Measurements from ENCODE around the gene ELK3. TPM values are rescaled to one million over a fixed set of nuclear protein-coding genes. Genes with fewer than 3 reads are reported as not detected.

Gene ELK3
- total RNA-seq, 2 donors from 2014 or later, result 10.7 to 23.1 TPM

- Mint-ChIP-seq H3K36me3 (peaks cover 10 to 22% of the 10 kb centered on the region in 2 donors), H3K9me3 (no peaks in the 10 kb centered on the region), H3K27ac (peak overlapping the region in 1 of 2 donors; percentile 44)
- DNase-seq (ENCODE audit: low spot score in 2 of 2) (no peak), ATAC-seq (no peak)
These were observed 27.2 kb downstream of the ELK3 start for GRCh38 chr12:96221391-96221790.

GRCh38 chr12:96223411-96224218, 29.4 kb downstream of the ELK3 start:
- ATAC-seq (peak in 1 of 2 donors; percentile 75), DNase-seq (ENCODE audit: low spot score in 2 of 2) (no peak)
- Mint-ChIP-seq H3K9me3 (no peaks in the 10 kb centered on the region), H3K36me3 (peaks cover 10 to 22% of the 10 kb centered on the region in 2 donors), H3K27ac (peak overlapping the region in 1 of 2 donors; percentile 32)

GRCh38 chr12:96224219-96224615, 30.0 kb downstream of the ELK3 start:
- peaks cover 10 to 22% of the 10 kb centered on the region in 2 donors for H3K36me3 Mint-ChIP-seq
- H3K27ac Mint-ChIP-seq, result peak overlapping the region in 1 of 2 donors; percentile 32
- ATAC-seq (no peak), DNase-seq (ENCODE audit: low spot score in 2 of 2) (no peak)
- H3K9me3 Mint-ChIP-seq, result no peaks in the 10 kb centered on the region

- Mint-ChIP-seq H3K36me3 (peaks cover 10 to 22% of the 10 kb centered on the region in 2 donors), H3K27ac (peak overlapping the region in 1 of 2 donors; percentile 29), H3K9me3 (no peaks in the 10 kb centered on the region)
- DNase-seq (ENCODE audit: low spot score in 2 of 2) (no peak), ATAC-seq (no peak)
These were observed 31.1 kb downstream of the ELK3 start for GRCh38 chr12:96225044-96225855.

GRCh38 chr12:96225994-96226399, 31.8 kb downstream of the ELK3 start:
- no peaks in the 10 kb centered on the region for H3K9me3 Mint-ChIP-seq
- ATAC-seq, result no peak
- DNase-seq (ENCODE audit: low spot score in 2 of 2), result no peak
- H3K27ac Mint-ChIP-seq, result no peak overlapping the region
- peaks cover 10 to 22% of the 10 kb centered on the region in 2 donors for H3K36me3 Mint-ChIP-seq

GRCh38 chr12:96226401-96226800, 32.2 kb downstream of the ELK3 start:
- Mint-ChIP-seq H3K9me3 (no peaks in the 10 kb centered on the region), H3K27ac (no peak overlapping the region), H3K36me3 (peaks cover 10 to 22% of the 10 kb centered on the region in 2 donors)
- DNase-seq (ENCODE audit: low spot score in 2 of 2), result peak in 1 of 2 donors; percentile 18
- ATAC-seq, result no peak

- peaks cover 13 to 22% of the 10 kb centered on the region in 2 donors for H3K36me3 Mint-ChIP-seq
- ATAC-seq (no peak), DNase-seq (ENCODE audit: low spot score in 2 of 2) (peak in 1 of 2 donors; percentile 39)
- H3K9me3 Mint-ChIP-seq, result no peaks in the 10 kb centered on the region
- H3K27ac Mint-ChIP-seq, result no peak overlapping the region
These were observed 32.7 kb downstream of the ELK3 start for GRCh38 chr12:96226801-96227348.

GRCh38 chr12:96227365-96228106, 33.4 kb downstream of the ELK3 start:
- Mint-ChIP-seq H3K27ac (peak overlapping the region in 1 of 2 donors; percentile 74), H3K9me3 (no peaks in the 10 kb centered on the region), H3K36me3 (peaks cover 13 to 22% of the 10 kb centered on the region in 2 donors)
- DNase-seq (ENCODE audit: low spot score in 2 of 2), result peak in 1 of 2 donors; percentile 18
- ATAC-seq, result peak; percentile 23 to 89

- H3K27ac Mint-ChIP-seq, result peak overlapping the region in 1 of 2 donors; percentile 29
- no peak for DNase-seq (ENCODE audit: low spot score in 2 of 2)
- no peaks in the 10 kb centered on the region for H3K9me3 Mint-ChIP-seq
- H3K36me3 Mint-ChIP-seq, result peaks cover 7 to 17% of the 10 kb centered on the region in 2 donors
- ATAC-seq, result no peak
These were observed 34.5 kb downstream of the ELK3 start for GRCh38 chr12:96228566-96229248.

GRCh38 chr12:96230646-96231045, 36.5 kb downstream of the ELK3 start:
- peaks cover 2 to 12% of the 10 kb centered on the region in 2 donors for H3K36me3 Mint-ChIP-seq
- H3K9me3 Mint-ChIP-seq, result no peaks in the 10 kb centered on the region
- no peak for ATAC-seq
- DNase-seq (ENCODE audit: low spot score in 2 of 2), result peak in 1 of 2 donors; percentile 43
- no peak overlapping the region for H3K27ac Mint-ChIP-seq

GRCh38 chr12:96233168-96233567, 39.0 kb downstream of the ELK3 start:
- DNase-seq (ENCODE audit: low spot score in 2 of 2), result peak in 1 of 2 donors; percentile 37
- Mint-ChIP-seq H3K27ac (no peak overlapping the region), H3K9me3 (no peaks in the 10 kb centered on the region), H3K36me3 (peaks cover 5 to 32% of the 10 kb centered on the region in 2 donors)
- ATAC-seq, result no peak

GRCh38 chr12:96233939-96234461, 39.8 kb downstream of the ELK3 start:
- H3K27ac Mint-ChIP-seq, result no peak overlapping the region
- no peak for ATAC-seq
- peaks cover 5 to 32% of the 10 kb centered on the region in 2 donors for H3K36me3 Mint-ChIP-seq
- H3K9me3 Mint-ChIP-seq, result no peaks in the 10 kb centered on the region
- peak in 1 of 2 donors; percentile 34 for DNase-seq (ENCODE audit: low spot score in 2 of 2)

GRCh38 chr12:96234591-96235483, 40.7 kb downstream of the ELK3 start:
- H3K36me3 Mint-ChIP-seq, result peaks cover 5 to 32% of the 10 kb centered on the region in 2 donors
- no peak overlapping the region for H3K27ac Mint-ChIP-seq

GRCh38 chr12:96235484-96235826, 41.3 kb downstream of the ELK3 start:
- no peak for ATAC-seq
- H3K27ac Mint-ChIP-seq, result no peak overlapping the region
- peaks cover 5 to 32% of the 10 kb centered on the region in 2 donors for H3K36me3 Mint-ChIP-seq
- peak in 1 of 2 donors; percentile 35 for DNase-seq (ENCODE audit: low spot score in 2 of 2)
- H3K9me3 Mint-ChIP-seq, result no peaks in the 10 kb centered on the region

More at GRCh38 chr12:96234591-96235483, 40.7 kb downstream of the ELK3 start:
- no peak for ATAC-seq
- no peak for DNase-seq (ENCODE audit: low spot score in 2 of 2)
- H3K9me3 Mint-ChIP-seq, result no peaks in the 10 kb centered on the region
